A673 (cell line): ENCODE results near the gene IDH2. TPM values are rescaled to one million over a fixed set of nuclear protein-coding genes. Genes with fewer than 3 reads are reported as not detected.

ENCODE experiments used
- BruUV-seq: library from RNA; stranded (reverse); fragments of 400-500 nt; replicated peaks from 2 replicates; lab custom pipeline; 2021; lab: Mats Ljungman, UMichigan
- CTCF ChIA-PET: fragments of 300-600 bp; sonication (Branson Sonifier 250); formaldehyde crosslinking; loops from one replicate; lab custom pipeline; 2022; ENCODE audit warnings: antibody characterized with exemption; lab: Charles Lee
- POLR2A ChIA-PET: fragments of 300-600 bp; sonication (Branson Sonifier 250); formaldehyde crosslinking; loops from one replicate; lab custom pipeline; 2022; ENCODE audit warnings: antibody characterized with exemption; ENCODE audit not compliant: low non-redundant PET; lab: Charles Lee
- DNase-seq: peaks from one replicate; pipeline ENCODE4 v3.0.0-alpha.2; 2015; ENCODE audit warnings: low spot score
- H3K27ac ChIP-seq: fragments of 200-600 bp; sonication (generic); 2 replicates; pipeline ENCODE4 v1.5.1; 2016; ENCODE audit warnings: mixed run types, low read depth, mild to moderate bottlenecking, mixed read lengths, antibody characterized with exemption, low read length; ENCODE audit not compliant: poor library complexity, severe bottlenecking
- H3K27me3 ChIP-seq: fragments of 200-600 bp; sonication (generic); replicated peaks from 2 replicates; pipeline ENCODE4 v1.6.1; 2017; ENCODE audit warnings: mixed run types, low read depth, mild to moderate bottlenecking, mixed read lengths, antibody characterized with exemption, low read length; ENCODE audit not compliant: insufficient read depth, poor library complexity
- H3K36me3 ChIP-seq: fragments of 200-600 bp; sonication (generic); 2 replicates; pipeline ENCODE4 v1.6.1; 2016; ENCODE audit warnings: mixed run types, mild to moderate bottlenecking, mixed read lengths, antibody characterized with exemption, low read length; ENCODE audit not compliant: insufficient read depth, poor library complexity, severe bottlenecking
- H3K4me1 ChIP-seq: fragments of 200-600 bp; sonication (generic); 2 replicates; pipeline ENCODE4 v1.6.1; 2017; ENCODE audit warnings: mixed run types, mild to moderate bottlenecking, mixed read lengths, antibody characterized with exemption, low read length; ENCODE audit not compliant: insufficient read depth, poor library complexity, severe bottlenecking
- H3K4me3 ChIP-seq: fragments of 200-600 bp; sonication (generic); 2 replicates; pipeline ENCODE4 v1.5.1; 2016; ENCODE audit warnings: low read depth, mixed run types, mild to moderate bottlenecking, mixed read lengths, low read length; ENCODE audit not compliant: poor library complexity, severe bottlenecking
- H3K9me3 ChIP-seq: fragments of 200-600 bp; sonication (generic); 2 replicates; pipeline ENCODE4 v1.6.1; 2016; ENCODE audit warnings: mixed run types, low read depth, mild to moderate bottlenecking, mixed read lengths, antibody characterized with exemption, low read length; ENCODE audit not compliant: poor library complexity, severe bottlenecking
- CTCF ChIP-seq: fragments of 300-800, 200-600 bp; sonication (generic); conservative IDR thresholded peaks from 2 replicates; pipeline ENCODE4 v1.5.1; 2017; ENCODE audit warnings: low read depth, mild to moderate bottlenecking, antibody characterized with exemption, low read length, moderate library complexity, mixed read lengths
- EZH2 ChIP-seq: fragments of 200-600 bp; sonication (generic); IDR thresholded peaks from 2 replicates; pipeline ENCODE4 v1.6.1; 2017; ENCODE audit warnings: borderline replicate concordance, low read depth, mild to moderate bottlenecking, mixed read lengths, antibody characterized with exemption, low read length; ENCODE audit not compliant: poor library complexity, severe bottlenecking
- intact Hi-C: fragments of 100-400 bp; cut with micrococcal nuclease; formaldehyde crosslinking; loops from one replicate; pipeline ENCODE4 v1.10.0; 2022; ENCODE audit not compliant: unreplicated experiment
- total RNA-seq: library from RNA; stranded (reverse); gene quantifications from 2 replicates; pipeline ENCODE4 v1.2.3, GENCODE V29; 2021

IDH2 gene
- total RNA-seq, 1 experiment from 2014 or later: 99.0 TPM

- no peak overlapping the region for H3K27ac ChIP-seq
- no TSS peak for BruUV-seq
- peaks cover 13% of the 10 kb centered on the region for H3K36me3 ChIP-seq
- TF ChIP-seq EZH2 (no peak), CTCF (no peak)
- no peak for DNase-seq
- no peak overlapping the region for H3K4me3 ChIP-seq
- H3K27me3 ChIP-seq: no peaks in the 10 kb centered on the region
- H3K4me1 ChIP-seq: no peaks in the 10 kb centered on the region
- ChIA-PET POLR2A (no interaction called here), CTCF (no interaction called here)
- H3K9me3 ChIP-seq: no peaks in the 10 kb centered on the region
- intact Hi-C loops: no loop called here
These were observed 27.4 kb downstream of the IDH2 start for GRCh38 chr15:90074916-90075315.

GRCh38 chr15:90074023-90074422, 28.2 kb downstream of the IDH2 start:
- intact Hi-C loops: no loop called here
- Histone ChIP-seq H3K9me3 (no peaks in the 10 kb centered on the region), H3K4me1 (no peaks in the 10 kb centered on the region), H3K27ac (no peak overlapping the region), H3K27me3 (no peaks in the 10 kb centered on the region), H3K4me3 (no peak overlapping the region), H3K36me3 (peaks cover 13% of the 10 kb centered on the region)
- POLR2A ChIA-PET: no interaction called here
- no TSS peak for BruUV-seq
- CTCF ChIA-PET: no interaction called here
- no peak for DNase-seq
- TF ChIP-seq CTCF (no peak), EZH2 (no peak)

- H3K4me1 ChIP-seq: no peaks in the 10 kb centered on the region
- intact Hi-C loops: no loop called here
- TF ChIP-seq CTCF (no peak), EZH2 (no peak)
- no peak for DNase-seq
- POLR2A ChIA-PET: no interaction called here
- H3K9me3 ChIP-seq: no peaks in the 10 kb centered on the region
- no peaks in the 10 kb centered on the region for H3K27me3 ChIP-seq
- H3K36me3 ChIP-seq: peaks cover 13% of the 10 kb centered on the region
- H3K4me3 ChIP-seq: no peak overlapping the region
- no TSS peak for BruUV-seq
- CTCF ChIA-PET: no interaction called here
- no peak overlapping the region for H3K27ac ChIP-seq
These were observed 29.2 kb downstream of the IDH2 start for GRCh38 chr15:90072978-90073640.
